ENCODE results near the gene GRB10. TPM values are rescaled to one million over a fixed set of nuclear protein-coding genes. Genes with fewer than 3 reads are reported as not detected.

Gene GRB10
- total and polyA plus RNA-seq, 2 of the 8 experiments (the other 6 are each of a cell fraction or from before 2014, with no cell fraction given): 35.7 to 97.0 TPM

DNA sequence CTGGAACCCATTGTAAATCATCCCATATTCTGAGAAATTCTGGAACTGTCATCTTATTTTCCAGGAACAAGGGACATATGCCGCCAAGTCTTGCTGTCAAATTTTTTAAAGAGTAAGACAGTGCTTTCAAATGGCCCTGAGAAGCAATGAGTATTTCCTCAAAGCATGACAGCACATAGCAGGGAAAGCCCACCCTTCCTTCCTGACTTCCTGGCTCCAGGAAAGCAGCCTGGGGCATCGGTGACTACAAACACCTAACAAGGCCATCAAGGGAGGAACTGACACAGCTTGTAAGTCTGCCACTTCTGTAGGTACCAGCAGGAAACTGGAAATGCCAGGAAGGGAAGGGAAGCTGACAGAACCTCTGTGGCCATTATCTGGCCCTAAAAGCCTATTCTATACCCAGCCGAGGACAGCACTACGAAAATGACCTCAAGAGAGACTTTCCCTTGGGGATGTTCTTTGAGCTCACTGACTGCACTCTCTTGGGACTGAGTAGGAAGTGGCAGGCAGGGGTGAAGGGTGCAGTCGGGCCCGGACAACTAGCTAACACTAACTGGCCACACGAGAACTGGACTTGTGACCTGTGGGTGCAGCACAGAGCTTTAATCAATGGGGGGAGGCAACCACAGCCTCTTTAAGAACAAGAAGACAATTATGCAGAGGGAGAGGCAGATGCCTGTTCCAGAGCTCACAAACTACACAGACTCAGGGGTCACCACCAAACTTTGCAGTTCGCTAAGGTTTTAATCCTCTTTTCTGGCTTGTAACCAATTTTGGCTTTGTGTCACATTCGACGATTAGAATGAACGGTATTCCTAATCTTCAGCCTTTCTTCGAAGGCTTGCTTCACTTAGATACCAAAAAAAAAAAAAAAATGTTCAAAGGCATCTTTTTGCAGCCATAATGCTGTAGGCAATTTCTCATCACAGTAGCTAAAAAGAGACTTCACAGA is 52.0 kb downstream of the GRB10 start:
- no peak overlapping the region for H3K9ac ChIP-seq (replicated peaks in 1 of 4; ENCODE audit: extremely low read depth in 1 of 4, low read depth in 3 of 4, low read length in 3 of 4)
- POLR2A ChIA-PET (ENCODE audit: partially characterized antibody): interaction anchor here (0.7 to 1.9 kb wide), 3 partner anchors 10 to 165 kb away, joined by 4 to 5 read pairs (median 5); no protein-coding TSS in a partner anchor
- no peak overlapping the region for H3K27ac ChIP-seq (ENCODE audit: low read depth, low read length)
- TF ChIP-seq SAP30 (IDR thresholded peaks at IDR 0.05; ENCODE audit: insufficient read depth, insufficient replicate concordance, low read length): no peak
- TF ChIP-seq EP300 (IDR thresholded peaks at IDR 0.05; ENCODE audit: borderline replicate concordance in 1 of 2, low read depth in 2 of 2, low read length in 2 of 2): no peak
- TF ChIP-seq POLR2A (IDR thresholded peaks at IDR 0.05; ENCODE audit: control extremely low read depth in 1 of 2, low read depth in 2 of 2, low read length in 2 of 2): no peak
- TF ChIP-seq, protein P1, sequence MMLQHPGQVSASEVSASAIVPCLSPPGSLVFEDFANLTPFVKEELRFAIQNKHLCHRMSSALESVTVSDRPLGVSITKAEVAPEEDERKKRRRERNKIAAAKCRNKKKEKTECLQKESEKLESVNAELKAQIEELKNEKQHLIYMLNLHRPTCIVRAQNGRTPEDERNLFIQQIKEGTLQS (IDR thresholded peaks at IDR 0.05; ENCODE audit: insufficient read depth, low read depth, low read length): no peak
- no peak for TF ChIP-seq BACH1 (IDR thresholded peaks at IDR 0.05; ENCODE audit: low read length)
- no peak for TF ChIP-seq BCL11A (IDR thresholded peaks at IDR 0.05; ENCODE audit: low read depth in 2 of 2, low read length in 2 of 2)
- no peak for TF ChIP-seq JUN (IDR thresholded peaks at IDR 0.05; ENCODE audit: low read depth, low read length)
- no peak for TF ChIP-seq SRF (IDR thresholded peaks at IDR 0.05; ENCODE audit: low read depth, low read length)
- TF ChIP-seq, protein P2, sequence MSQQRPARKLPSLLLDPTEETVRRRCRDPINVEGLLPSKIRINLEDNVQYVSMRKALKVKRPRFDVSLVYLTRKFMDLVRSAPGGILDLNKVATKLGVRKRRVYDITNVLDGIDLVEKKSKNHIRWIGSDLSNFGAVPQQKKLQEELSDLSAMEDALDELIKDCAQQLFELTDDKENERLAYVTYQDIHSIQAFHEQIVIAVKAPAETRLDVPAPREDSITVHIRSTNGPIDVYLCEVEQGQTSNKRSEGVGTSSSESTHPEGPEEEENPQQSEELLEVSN (IDR thresholded peaks at IDR 0.05): no peak
- TF ChIP-seq HDAC6 (IDR thresholded peaks at IDR 0.05; ENCODE audit: low read depth, low read length): no peak

More for the DNA sequence above, 52.0 kb downstream of the GRB10 start:
- CTCF ChIA-PET (ENCODE audit: partially characterized antibody): interaction anchor here (0.6 to 1.5 kb wide), 2 partner anchors 101 to 428 kb away, joined by 3 read pairs; no protein-coding TSS in a partner anchor
- Histone ChIP-seq H3K4me2 (ENCODE audit: insufficient read depth in 1 of 2, low read depth in 2 of 2, low read length in 2 of 2) (no peak overlapping the region), H3K56ac (replicated peaks; ENCODE audit: insufficient read length, low read depth, low read length) (no peak overlapping the region), H3K18ac (ENCODE audit: extremely low read depth, low read length) (no peak overlapping the region), H4K20me1 (replicated peaks in 1 of 2; ENCODE audit: control insufficient read depth in 1 of 2, insufficient read depth in 2 of 2, low read length in 2 of 2) (peaks cover 0 to 10% of the 10 kb centered on the region in 2 experiments), H3K23ac (ENCODE audit: insufficient read length) (no peak overlapping the region), H3K23me2 (ENCODE audit: low read depth, low read length) (no peaks in the 10 kb centered on the region), H4K5ac (ENCODE audit: insufficient read length, low read depth, low read length) (no peak overlapping the region), H3K4ac (replicated peaks; ENCODE audit: insufficient read length, low read depth, low read length) (no peak overlapping the region), H2AK5ac (ENCODE audit: low read depth, low read length) (no peak overlapping the region), H3K79me1 (ENCODE audit: low read depth, low read length) (peaks cover 17% of the 10 kb centered on the region), H2BK15ac (ENCODE audit: low read length) (no peak overlapping the region), H2BK20ac (ENCODE audit: low read length) (no peak overlapping the region), H2BK5ac (ENCODE audit: low read depth, low read length) (no peak overlapping the region), H3K9me3 (ENCODE audit: insufficient read depth in 2 of 2, low read depth in 1 of 2, low read length in 1 of 2) (no peaks in the 10 kb centered on the region), H2BK120ac (replicated peaks; ENCODE audit: low read depth, low read length) (no peak overlapping the region), H2BK12ac (ENCODE audit: low read depth, low read length) (no peak overlapping the region), H3K36me3 (ENCODE audit: control insufficient read depth in 2 of 4, insufficient read depth in 4 of 4, low read length in 3 of 4) (peaks cover 0 to 6% (median 0%) of the 10 kb centered on the region in 4 experiments; a peak in 2 of 8 replicates), H3K14ac (ENCODE audit: insufficient read length) (no peak overlapping the region), H3K4me3 (ENCODE audit: extremely low read depth in 1 of 4, insufficient read depth in 2 of 4, low read depth in 3 of 4, low read length in 4 of 4) (no peak overlapping the region), H2AFZ (ENCODE audit: low read length) (no peak overlapping the region), H3K4me1 (replicated peaks in 1 of 4; ENCODE audit: control insufficient read depth in 3 of 4, insufficient read depth in 4 of 4, low read length in 3 of 4) (peaks cover 0 to 5% (median 1%) of the 10 kb centered on the region in 4 experiments; a peak in 2 of 7 replicates), H3K27me3 (replicated peaks in 1 of 4; ENCODE audit: control insufficient read depth in 3 of 4, extremely low read depth in 1 of 4, insufficient read depth in 3 of 4, low read length in 3 of 4) (no peaks in the 10 kb centered on the region), H4K91ac (replicated peaks; ENCODE audit: insufficient read length, low read length) (no peak overlapping the region), H4K8ac (ENCODE audit: extremely low read depth, insufficient read depth, low read length) (no peak overlapping the region; the same call in 1 of the 2 replicates), H3K79me2 (ENCODE audit: control insufficient read depth in 1 of 2, insufficient read depth in 2 of 2, low read length in 2 of 2) (peaks cover 3 to 81% of the 10 kb centered on the region in 2 experiments; a peak in 3 of 4 replicates)
- WGBS, 2 experiments (ENCODE audit: extremely low coverage in 1 of 2, insufficient coverage in 1 of 2, insufficient read length in 1 of 2, insufficient replicate concordance in 2 of 2, low coverage in 1 of 2, low lambda C conversion rate in 2 of 2, missing lambda C conversion rate in 1 of 2): 88% methylated on average over 12 of the region's 12 CpGs; no CpG with 5 or more reads in 1 of the 2 experiments
- DNase-seq (ENCODE audit: low read depth in 1 of 2, low spot score in 2 of 2) (no peak), FAIRE-seq (no peak)

Measured in H1 (cell line).